Activated CD8-positive, alpha-beta T cell treated with anti-CD3 and anti-CD28 coated beads for 36 hours (primary cell): ENCODE data around the gene TEX14. TPM values are rescaled to one million over a fixed set of nuclear protein-coding genes. Genes with fewer than 3 reads are reported as not detected.
"Not testable (repeated sequence)": the region's sequence is repeated elsewhere in the genome, so short reads cannot be mapped to it uniquely, and the experiment has no call there.

Source experiments
- ATAC-seq: fragments of 200-7000 bp; cut with Tn5 transposase; one replicate; pipeline ENCODE4 v1.10.0; 2021; ENCODE audit warnings: mild to moderate bottlenecking, moderate library complexity
- CTCF ChIA-PET: fragments of 350-600 bp; sonication (Branson Sonifier 250); formaldehyde crosslinking; loops from one replicate; lab custom pipeline; 2021; ENCODE audit warnings: antibody characterized with exemption; lab: Charles Lee
- POLR2A ChIA-PET: fragments of 350-600 bp; sonication (Branson Sonifier 250); formaldehyde crosslinking; loops from one replicate; lab custom pipeline; 2021; ENCODE audit warnings: antibody characterized with exemption; lab: Charles Lee
- DNase-seq: peaks from one replicate; pipeline ENCODE4 v3.0.0-alpha.2; 2020
- H3K27ac Mint-ChIP-seq: one replicate; pipeline ENCODE4 v1.8.0; 2021; ENCODE audit warnings: mild to moderate bottlenecking, mixed read lengths
- H3K27me3 Mint-ChIP-seq: one replicate; pipeline ENCODE4 v1.8.0; 2021; ENCODE audit warnings: mixed read lengths
- H3K36me3 Mint-ChIP-seq: one replicate; pipeline ENCODE4 v1.8.0; 2021; ENCODE audit warnings: low read depth, mixed read lengths
- H3K4me1 Mint-ChIP-seq: one replicate; pipeline ENCODE4 v1.8.0; 2021; ENCODE audit warnings: low read depth, mixed read lengths
- H3K4me3 Mint-ChIP-seq: one replicate; pipeline ENCODE4 v1.8.0; 2021; ENCODE audit warnings: mild to moderate bottlenecking, moderate library complexity, mixed read lengths
- H3K9me3 Mint-ChIP-seq: one replicate; pipeline ENCODE4 v1.8.0; 2021; ENCODE audit warnings: mixed read lengths
- intact Hi-C: fragments of 100-400 bp; cut with micrococcal nuclease; formaldehyde crosslinking; loops from one replicate; pipeline ENCODE4 v1.10.0; 2022
- total RNA-seq, 2 experiments: library from RNA; stranded (reverse); gene quantifications; one replicate each; pipeline ENCODE4 v1.2.3, GENCODE V29; 2021
- TF ChIP-seq, protein P1 (sequence below): fragments of 200-600 bp; IDR thresholded peaks from one replicate; pipeline ENCODE4 v1.8.0; 2022; ENCODE audit warnings: antibody characterized with exemption, mild to moderate bottlenecking

The TEX14 gene
- total RNA-seq, 2 experiments from 2014 or later = 0.23 to 0.31 TPM

DNA sequence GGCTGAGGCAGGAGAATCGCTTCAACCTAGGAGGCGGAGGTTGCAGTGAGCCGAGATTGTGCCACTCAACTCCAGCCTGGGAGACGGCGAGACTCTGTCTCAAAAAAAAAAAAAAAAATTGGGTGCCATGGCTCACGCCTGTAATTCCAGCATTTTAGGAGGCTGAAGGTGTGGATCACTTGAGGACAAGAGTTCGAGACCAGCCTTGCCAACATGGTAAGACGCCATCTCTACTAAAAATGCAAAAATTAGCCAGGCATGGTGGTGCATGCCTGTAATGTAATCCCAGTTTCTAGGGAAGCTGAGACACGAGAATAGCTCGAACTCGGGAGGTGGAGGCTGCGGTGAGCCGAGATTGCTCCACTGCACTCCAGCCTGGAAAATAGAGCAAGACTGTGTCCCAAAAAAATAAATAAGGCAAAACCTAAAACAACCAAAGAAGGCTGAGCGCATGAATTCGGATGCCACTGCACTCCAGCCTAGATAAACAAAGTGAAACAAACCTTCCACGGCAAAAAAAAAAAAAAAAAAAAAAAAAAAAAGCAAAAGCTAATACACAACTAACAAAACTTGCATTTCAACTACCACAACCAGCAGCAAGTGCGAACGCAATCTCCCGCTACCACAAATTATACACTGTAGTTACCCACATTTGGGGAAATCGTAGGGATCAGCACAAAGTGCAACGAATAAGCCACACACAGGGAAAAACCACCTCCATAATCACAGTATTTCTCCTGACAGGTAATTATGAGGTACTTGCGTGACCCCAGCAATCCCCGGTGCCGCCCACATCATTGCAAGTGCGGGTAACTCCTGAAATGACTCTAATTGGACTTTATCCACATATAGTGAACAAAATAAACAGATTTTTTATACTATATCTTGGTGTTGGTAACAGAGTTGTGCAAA is 25.6 kb downstream of the TEX14 start:
- ChIA-PET CTCF (interaction anchor here (1.7 kb wide), 1 partner anchor 89 kb away, joined by 3 read pairs; no protein-coding TSS in a partner anchor), POLR2A (interaction anchor here (0.6 to 3.3 kb wide), 3 partner anchors 35 to 82 kb away, joined by 3 to 27 read pairs (median 3); no protein-coding TSS in a partner anchor)
- no peaks in the 10 kb centered on the region for H3K9me3 Mint-ChIP-seq
- H3K27me3 Mint-ChIP-seq = peaks cover 10% of the 10 kb centered on the region
- peaks cover 7% of the 10 kb centered on the region for H3K4me1 Mint-ChIP-seq
- intact Hi-C loops = no loop called here
- no peaks in the 10 kb centered on the region for H3K36me3 Mint-ChIP-seq
- TF ChIP-seq, protein P1, sequence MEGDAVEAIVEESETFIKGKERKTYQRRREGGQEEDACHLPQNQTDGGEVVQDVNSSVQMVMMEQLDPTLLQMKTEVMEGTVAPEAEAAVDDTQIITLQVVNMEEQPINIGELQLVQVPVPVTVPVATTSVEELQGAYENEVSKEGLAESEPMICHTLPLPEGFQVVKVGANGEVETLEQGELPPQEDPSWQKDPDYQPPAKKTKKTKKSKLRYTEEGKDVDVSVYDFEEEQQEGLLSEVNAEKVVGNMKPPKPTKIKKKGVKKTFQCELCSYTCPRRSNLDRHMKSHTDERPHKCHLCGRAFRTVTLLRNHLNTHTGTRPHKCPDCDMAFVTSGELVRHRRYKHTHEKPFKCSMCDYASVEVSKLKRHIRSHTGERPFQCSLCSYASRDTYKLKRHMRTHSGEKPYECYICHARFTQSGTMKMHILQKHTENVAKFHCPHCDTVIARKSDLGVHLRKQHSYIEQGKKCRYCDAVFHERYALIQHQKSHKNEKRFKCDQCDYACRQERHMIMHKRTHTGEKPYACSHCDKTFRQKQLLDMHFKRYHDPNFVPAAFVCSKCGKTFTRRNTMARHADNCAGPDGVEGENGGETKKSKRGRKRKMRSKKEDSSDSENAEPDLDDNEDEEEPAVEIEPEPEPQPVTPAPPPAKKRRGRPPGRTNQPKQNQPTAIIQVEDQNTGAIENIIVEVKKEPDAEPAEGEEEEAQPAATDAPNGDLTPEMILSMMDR = no peak
- DNase-seq (no peak), ATAC-seq (peak; percentile 17)
- no peak overlapping the region for H3K4me3 Mint-ChIP-seq
- H3K27ac Mint-ChIP-seq = no peak overlapping the region

DNA sequence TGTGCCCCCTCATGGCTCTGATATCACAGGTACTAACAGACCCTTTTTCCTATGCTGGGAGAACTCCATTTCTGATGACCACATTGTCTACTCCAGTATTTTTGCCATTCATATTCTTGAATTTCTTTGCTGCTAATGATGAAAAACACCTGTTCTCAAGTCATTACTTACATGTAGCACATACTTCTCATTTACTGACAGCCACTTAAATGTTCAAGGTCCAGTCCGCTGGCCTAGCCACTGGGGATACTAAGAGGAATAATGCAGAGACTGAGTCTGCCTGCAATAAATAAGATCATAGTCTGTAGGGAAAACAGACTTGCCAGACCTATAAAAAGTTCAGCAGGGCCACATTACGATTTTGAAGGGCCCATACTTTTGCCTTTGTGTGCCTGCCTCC is 27.5 kb downstream of the TEX14 start:
- intact Hi-C loops = no loop called here
- H3K4me3 Mint-ChIP-seq = no peak overlapping the region
- no peaks in the 10 kb centered on the region for H3K9me3 Mint-ChIP-seq
- ChIA-PET CTCF (no interaction called here), POLR2A (interaction anchor here (0.7 to 3.3 kb wide), 2 partner anchors 23 to 33 kb away, joined by 3 to 27 read pairs; no protein-coding TSS in a partner anchor)
- H3K4me1 Mint-ChIP-seq = peaks cover 7% of the 10 kb centered on the region
- DNase-seq (no peak), ATAC-seq (no peak)
- TF ChIP-seq, protein P1 = no peak
- H3K27ac Mint-ChIP-seq = no peak overlapping the region
- peaks cover 15% of the 10 kb centered on the region for H3K27me3 Mint-ChIP-seq
- peaks cover under 1% of the 10 kb centered on the region for H3K36me3 Mint-ChIP-seq

- H3K27me3 Mint-ChIP-seq = peaks cover 11% of the 10 kb centered on the region
- no peak for ATAC-seq
- H3K27ac Mint-ChIP-seq = no peak overlapping the region
- TF ChIP-seq, protein P1 = no peak
- peaks cover 19% of the 10 kb centered on the region for H3K4me1 Mint-ChIP-seq
- no peak overlapping the region for H3K4me3 Mint-ChIP-seq
- H3K9me3 Mint-ChIP-seq = no peaks in the 10 kb centered on the region
- ChIA-PET POLR2A (interaction anchor here (0.8 to 9.8 kb wide), 2 partner anchors 31 to 1220 kb away, joined by 4 to 235 read pairs; no protein-coding TSS in a partner anchor), CTCF (no interaction called here)
- peaks cover 5% of the 10 kb centered on the region for H3K36me3 Mint-ChIP-seq
- intact Hi-C loops = no loop called here
- no peak for DNase-seq
These were observed 30.3 kb downstream of the TEX14 start for GRCh38 chr17:58661499-58661898.

DNA sequence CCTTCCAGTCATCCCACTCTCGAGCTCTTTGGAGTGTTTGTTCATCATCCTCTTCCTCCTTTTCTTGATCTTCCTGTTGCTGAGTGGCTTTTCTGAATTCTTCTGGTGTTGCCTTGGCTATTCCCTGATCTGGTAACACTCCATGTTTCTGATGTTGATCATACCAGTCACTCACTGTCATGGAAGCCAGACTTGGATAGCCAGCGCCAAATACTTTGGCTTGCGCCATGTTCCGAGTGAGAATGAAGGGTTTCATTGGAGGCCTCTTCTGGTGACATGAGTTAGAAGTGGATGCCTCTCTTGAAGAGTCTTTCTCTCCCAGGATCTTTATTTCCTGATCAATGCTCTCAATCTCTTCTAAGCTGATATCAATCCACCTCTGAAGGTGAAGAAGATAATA is 31.2 kb downstream of the TEX14 start:
- peak overlapping the region; percentile 36 for H3K4me3 Mint-ChIP-seq
- peaks cover 9% of the 10 kb centered on the region for H3K27me3 Mint-ChIP-seq
- peaks cover 5% of the 10 kb centered on the region for H3K36me3 Mint-ChIP-seq
- peaks cover 18% of the 10 kb centered on the region for H3K4me1 Mint-ChIP-seq
- H3K27ac Mint-ChIP-seq = no peak overlapping the region
- H3K9me3 Mint-ChIP-seq = no peaks in the 10 kb centered on the region
- ChIA-PET CTCF (no interaction called here), POLR2A (interaction anchor here (0.8 to 9.8 kb wide), 5 partner anchors 10 to 1220 kb away, joined by 3 to 235 read pairs (median 18); partner anchors contain the start of genes RAD51C and TEX14)
- TF ChIP-seq, protein P1 = no peak
- no peak for ATAC-seq
- no peak for DNase-seq
- intact Hi-C loops = no loop called here

- intact Hi-C loops = loop anchor here (1.0 kb wide), 1 partner anchor 28 kb away; no protein-coding TSS in a partner anchor
- ChIA-PET POLR2A (interaction anchor here (0.6 to 9.8 kb wide), 14 partner anchors 11 to 349 kb away, joined by 3 to 235 read pairs (median 4); partner anchors contain the start of genes RAD51C and TEX14), CTCF (interaction anchor here (1.0 to 1.2 kb wide), 3 partner anchors 10 to 141 kb away, joined by 3 to 4 read pairs (median 4); no protein-coding TSS in a partner anchor)
- not testable (repeated sequence) for H3K36me3 Mint-ChIP-seq, DNase-seq, H3K9me3 Mint-ChIP-seq, ATAC-seq, H3K27me3 Mint-ChIP-seq
- peak overlapping the region; percentile 72 for H3K4me3 Mint-ChIP-seq
- peak overlapping the region; percentile 99 for H3K27ac Mint-ChIP-seq
- H3K4me1 Mint-ChIP-seq = peaks cover 18% of the 10 kb centered on the region
These were observed 32.1 kb downstream of the TEX14 start for GRCh38 chr17:58659714-58660084.
